OCI-LY3 (cell line): Measurements from ENCODE around the gene TLR6.

ENCODE experiments used
- CTCF ChIP-seq: fragments of 200-600, 300-600 bp; sonication (generic); IDR thresholded peaks from 2 replicates; pipeline ENCODE4 v1.5.1; 2014; ENCODE audit warnings: antibody characterized with exemption, low read length, low read depth
- EZH2phosphoT487 ChIP-seq: fragments of 200-600 bp; shearing (Covaris generic); IDR thresholded peaks from 2 replicates; pipeline ENCODE4 v1.6.1; 2018; ENCODE audit warnings: antibody characterized with exemption, mixed run types, low read depth

- TF ChIP-seq CTCF: no peak
- TF ChIP-seq EZH2phosphoT487: no peak
These were observed 571 bp downstream of the TLR6 start for GRCh38 chr4:38856046-38856445.
